Stimulated activated CD4-positive, alpha-beta T cell treated with anti-CD3 and anti-CD28 coated beads, Interleukin-4, amount 100 ng/mL, for 4 hours (primary cell): Measurements from ENCODE around the gene USHBP1.
"Not testable (repeated sequence)": the region's sequence is repeated elsewhere in the genome, so short reads cannot be mapped to it uniquely, and the experiment has no call there.

ENCODE experiments used
- DNase-seq, 2 experiments: peaks; one replicate each; pipeline ENCODE4 v3.0.0-alpha.2; 2020

The USHBP1 gene

GRCh38 chr19:17264641-17264979 is at the start of gene USHBP1:
Gene USHBP1, minus strand, starts transcription at chr19:17264745. Its CDS starts 446 bp downstream, at chr19:17264299.
- no peak for DNase-seq

- no peak for DNase-seq
Observed at GRCh38 chr19:17314007-17314593, 49.6 kb upstream of the USHBP1 start.

- DNase-seq = no peak
Observed at GRCh38 chr19:17312189-17313113, 47.9 kb upstream of the USHBP1 start.

- no peak for DNase-seq
Observed at GRCh38 chr19:17311455-17312188, 47.1 kb upstream of the USHBP1 start.

- DNase-seq = no peak
Observed at GRCh38 chr19:17309965-17310461, 45.5 kb upstream of the USHBP1 start.

- DNase-seq = peak; percentile 94 to 100
Observed at GRCh38 chr19:17309198-17309964, 44.8 kb upstream of the USHBP1 start, which contains the start of gene DDA1. Gene DDA1, plus strand, starts transcription at chr19:17309563. Its CDS starts 92 bp downstream, at chr19:17309655.

GRCh38 chr19:17307876-17308377 is 43.4 kb upstream of the USHBP1 start:
- DNase-seq = no peak

- no peak for DNase-seq
Observed at GRCh38 chr19:17306285-17306714, 41.8 kb upstream of the USHBP1 start.

- peak; percentile 89 to 95 for DNase-seq
Observed at GRCh38 chr19:17305517-17306284, 41.2 kb upstream of the USHBP1 start, which contains the start of gene MRPL34. Gene MRPL34, plus strand, starts transcription at chr19:17305872. Its CDS starts 21 bp downstream, at chr19:17305893.

- no peak for DNase-seq
Observed at GRCh38 chr19:17305216-17305516, 40.6 kb upstream of the USHBP1 start.

- DNase-seq = no peak
Observed at GRCh38 chr19:17304386-17305215, 40.1 kb upstream of the USHBP1 start.

- DNase-seq = no peak
Observed at GRCh38 chr19:17303940-17304267, 39.4 kb upstream of the USHBP1 start.

- peak; percentile 89 to 91 for DNase-seq
Observed at GRCh38 chr19:17303167-17303939, 38.8 kb upstream of the USHBP1 start, which contains the start of gene ABHD8. Gene ABHD8, minus strand, starts transcription at chr19:17303425. Its CDS starts 1,809 bp downstream, at chr19:17301616.

- DNase-seq = peak in 1 of 2 experiments; percentile 34
Observed at GRCh38 chr19:17302391-17303166, 38.0 kb upstream of the USHBP1 start.

- DNase-seq = no peak
Observed at GRCh38 chr19:17300992-17301619, 36.6 kb upstream of the USHBP1 start.

- DNase-seq = no peak
Observed at GRCh38 chr19:17296976-17297375, 32.4 kb upstream of the USHBP1 start.

GRCh38 chr19:17296273-17296672 is 31.7 kb upstream of the USHBP1 start:
- DNase-seq = no peak

- DNase-seq = not testable (repeated sequence)
Observed at GRCh38 chr19:17295551-17295950, 31.0 kb upstream of the USHBP1 start.
